HEK293T (cell line): ENCODE results near the gene GPC1.

Experiments used
- BHLHE40 ChIP-seq: fragments of 450-650 bp; IDR thresholded peaks from 2 replicates; pipeline ENCODE4 v1.6.1; 2016; ENCODE audit warnings: mild to moderate bottlenecking, moderate library complexity, borderline replicate concordance
- CTBP1 ChIP-seq: fragments of 450-650 bp; IDR thresholded peaks from 2 replicates; pipeline ENCODE4 v1.6.1; 2016; ENCODE audit warnings: borderline replicate concordance
- ELF4 ChIP-seq: fragments of 450-650 bp; IDR thresholded peaks from 2 replicates; pipeline ENCODE4 v1.6.1; 2017; ENCODE audit warnings: antibody characterized with exemption
- FOXA1 ChIP-seq: fragments of 450-650 bp; IDR thresholded peaks from 2 replicates; pipeline ENCODE4 v1.6.1; 2016; ENCODE audit warnings: mild to moderate bottlenecking
- FOXK2 ChIP-seq: fragments of 450-650 bp; IDR thresholded peaks from 2 replicates; pipeline ENCODE4 v1.6.1; 2016; ENCODE audit warnings: mild to moderate bottlenecking
- FOXM1 ChIP-seq: fragments of 450-650 bp; IDR thresholded peaks from 2 replicates; pipeline ENCODE4 v1.6.1; 2017; ENCODE audit warnings: mild to moderate bottlenecking, borderline replicate concordance
- HDGF ChIP-seq: fragments of 450-650 bp; IDR thresholded peaks from 2 replicates; pipeline ENCODE4 v1.6.1; 2017; ENCODE audit warnings: antibody characterized with exemption, borderline replicate concordance
- L3MBTL2 ChIP-seq: fragments of 450-650 bp; conservative IDR thresholded peaks from 2 replicates; pipeline ENCODE4 v1.6.1; 2016; ENCODE audit warnings: mild to moderate bottlenecking
- LEF1 ChIP-seq: fragments of 450-650 bp; IDR thresholded peaks from 2 replicates; pipeline ENCODE4 v1.6.1; 2017; ENCODE audit warnings: mild to moderate bottlenecking, borderline replicate concordance
- NFRKB ChIP-seq: fragments of 450-650 bp; IDR thresholded peaks from 2 replicates; pipeline ENCODE4 v1.6.1; 2016; ENCODE audit warnings: mild to moderate bottlenecking, moderate library complexity
- SP1 ChIP-seq: fragments of 450-650 bp; IDR thresholded peaks from 2 replicates; pipeline ENCODE4 v1.6.1; 2017
- SUZ12 ChIP-seq: fragments of 450-650 bp; IDR thresholded peaks from 2 replicates; pipeline ENCODE4 v1.6.1; 2016; ENCODE audit warnings: mild to moderate bottlenecking
- TARDBP ChIP-seq: fragments of 450-650 bp; IDR thresholded peaks from 2 replicates; pipeline ENCODE4 v1.6.1; 2016
- ZNF384 ChIP-seq: fragments of 450-650 bp; IDR thresholded peaks from 2 replicates; pipeline ENCODE4 v1.6.1; 2016

DNA sequence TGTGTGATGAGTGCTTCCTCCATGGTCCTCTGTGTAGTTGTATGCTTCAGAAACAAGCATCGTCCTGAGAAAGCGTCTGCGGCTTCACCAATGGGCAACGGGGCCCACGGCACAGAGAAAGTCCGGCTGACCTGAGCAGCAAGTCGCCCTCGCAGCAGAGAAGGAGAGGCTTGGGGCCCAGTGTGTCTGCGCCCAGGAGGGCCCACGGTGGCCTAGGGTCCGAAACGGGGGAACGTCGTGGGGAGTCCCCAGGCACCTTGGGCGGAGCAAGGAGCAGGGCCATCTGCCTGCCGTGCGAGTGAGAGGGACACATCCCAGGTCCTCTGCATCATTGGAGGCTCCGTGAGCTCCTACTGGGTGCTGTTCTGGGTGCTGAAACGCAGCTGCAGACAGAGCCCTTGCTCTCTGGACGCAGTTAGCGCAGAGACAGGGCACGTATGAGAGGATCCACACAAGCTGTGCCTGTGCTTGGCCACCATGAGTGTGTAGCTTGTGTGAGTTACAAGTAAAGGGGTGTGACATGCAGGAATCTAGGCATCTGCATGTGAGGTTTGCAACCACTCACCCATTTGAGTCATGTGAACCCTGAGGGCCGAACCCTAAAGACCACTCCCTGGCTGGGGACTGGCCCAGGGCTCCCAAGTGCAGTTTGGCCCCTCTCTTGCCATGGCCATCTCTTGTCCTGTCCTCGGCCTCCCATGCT, 10.6 kb downstream of the GPC1 start:
- TF ChIP-seq SP1 (no peak), HDGF (no peak), SUZ12 (no peak), ELF4 (no peak), BHLHE40 (no peak), NFRKB (no peak), FOXK2 (no peak), TARDBP (no peak), FOXA1 (no peak), LEF1 (no peak), ZNF384 (no peak), CTBP1 (no peak), L3MBTL2 (no peak), FOXM1 (no peak)
